T-helper 1 cell treated with Interleukin-12 subunit alpha and Interleukin-12 subunit beta and Interleukin-4 antibody, amounts not matched to agents 30 μg/mL and 1 μg/mL, for 36 hours (primary cell): Measurements from ENCODE around the gene VPS41.

Experiments
- H3K27ac Mint-ChIP-seq: one replicate; pipeline ENCODE4 v1.8.0; 2021; ENCODE audit warnings: mild to moderate bottlenecking, mixed read lengths
- H3K27me3 Mint-ChIP-seq: one replicate; pipeline ENCODE4 v1.8.0; 2021; ENCODE audit warnings: low read depth, mixed read lengths
- H3K36me3 Mint-ChIP-seq: one replicate; pipeline ENCODE4 v1.8.0; 2021; ENCODE audit warnings: low read depth, mixed read lengths
- H3K4me1 Mint-ChIP-seq: one replicate; pipeline ENCODE4 v1.8.0; 2021; ENCODE audit warnings: low read depth, mixed read lengths
- H3K4me3 Mint-ChIP-seq: one replicate; pipeline ENCODE4 v1.8.0; 2021; ENCODE audit warnings: mild to moderate bottlenecking, moderate library complexity, mixed read lengths
- H3K9me3 Mint-ChIP-seq: one replicate; pipeline ENCODE4 v1.8.0; 2021; ENCODE audit warnings: mixed read lengths

Gene VPS41

GRCh38 chr7:38929460-38930171, 20.6 kb upstream of the VPS41 start:
- Mint-ChIP-seq H3K4me3 (no peak overlapping the region), H3K4me1 (peaks cover 8% of the 10 kb centered on the region), H3K36me3 (no peaks in the 10 kb centered on the region), H3K27me3 (peaks cover 5% of the 10 kb centered on the region), H3K27ac (no peak overlapping the region), H3K9me3 (no peaks in the 10 kb centered on the region)

DNA sequence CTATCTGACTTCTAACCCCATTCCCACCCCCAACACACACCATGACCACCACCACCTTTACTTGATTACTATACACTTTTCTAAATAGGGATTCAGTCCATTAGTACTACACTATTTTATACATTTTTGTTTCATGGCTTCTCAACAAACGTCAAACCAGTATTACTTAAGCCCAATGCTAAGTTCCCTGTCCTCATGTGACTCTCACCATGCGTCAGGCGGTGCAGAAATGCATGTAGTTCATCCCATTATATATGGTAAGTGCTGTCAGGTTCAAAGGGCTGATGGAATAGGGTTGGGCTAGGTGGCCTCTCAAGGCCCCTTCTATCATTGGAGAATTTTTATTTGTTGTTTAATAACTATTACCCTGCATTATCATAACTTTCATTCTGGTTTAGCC, 19.5 kb upstream of the VPS41 start:
- Mint-ChIP-seq H3K9me3 (no peaks in the 10 kb centered on the region), H3K27me3 (peaks cover 5% of the 10 kb centered on the region), H3K36me3 (no peaks in the 10 kb centered on the region), H3K27ac (no peak overlapping the region), H3K4me1 (peaks cover 8% of the 10 kb centered on the region), H3K4me3 (no peak overlapping the region)

GRCh38 chr7:38927751-38928150, 18.8 kb upstream of the VPS41 start:
- H3K27me3 Mint-ChIP-seq: peaks cover 6% of the 10 kb centered on the region
- peaks cover 8% of the 10 kb centered on the region for H3K4me1 Mint-ChIP-seq
- no peaks in the 10 kb centered on the region for H3K9me3 Mint-ChIP-seq
- no peak overlapping the region for H3K4me3 Mint-ChIP-seq
- H3K36me3 Mint-ChIP-seq: no peaks in the 10 kb centered on the region
- H3K27ac Mint-ChIP-seq: no peak overlapping the region

DNA sequence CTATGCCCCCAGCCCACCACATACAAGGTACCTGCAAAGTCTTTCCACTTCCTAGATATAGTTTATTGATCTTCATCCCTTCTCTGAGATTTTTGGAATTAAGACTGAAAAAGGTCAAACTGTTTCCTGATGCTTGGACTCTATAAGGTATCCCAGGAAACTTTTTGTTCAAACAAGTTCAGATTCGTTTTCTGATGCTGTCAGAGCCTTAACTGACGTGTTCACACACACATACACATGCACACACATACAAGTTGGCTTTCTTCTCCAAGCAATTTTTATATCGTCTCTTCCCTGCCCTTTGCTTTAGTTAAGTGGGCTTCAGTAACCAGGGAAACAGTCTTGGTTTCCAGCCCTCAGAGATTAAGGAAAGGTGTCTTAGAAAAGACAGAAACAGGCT, 11.7 kb upstream of the VPS41 start:
- no peaks in the 10 kb centered on the region for H3K9me3 Mint-ChIP-seq
- H3K27ac Mint-ChIP-seq: no peak overlapping the region
- H3K4me1 Mint-ChIP-seq: no peaks in the 10 kb centered on the region
- no peak overlapping the region for H3K4me3 Mint-ChIP-seq
- peaks cover 11% of the 10 kb centered on the region for H3K27me3 Mint-ChIP-seq
- no peaks in the 10 kb centered on the region for H3K36me3 Mint-ChIP-seq

DNA sequence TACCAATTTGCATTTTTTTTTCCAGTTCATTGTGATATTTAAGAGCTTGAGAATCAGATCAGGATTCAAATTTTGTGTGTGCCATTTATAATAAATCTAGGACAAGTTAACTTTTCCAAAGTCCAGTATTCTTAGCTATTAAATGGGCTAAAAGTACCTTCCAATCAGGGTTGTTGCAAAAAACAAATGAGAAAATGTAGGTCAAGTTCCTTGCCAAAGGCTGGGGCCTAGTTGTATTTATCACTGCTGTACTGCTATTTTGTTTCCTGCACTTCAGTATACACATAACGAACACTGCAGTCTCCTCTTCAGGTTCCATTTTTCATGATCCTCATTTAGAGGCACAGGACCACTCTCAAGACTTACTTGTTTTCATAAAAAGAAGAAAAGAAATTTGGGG, 7.4 kb upstream of the VPS41 start:
- Mint-ChIP-seq H3K36me3 (no peaks in the 10 kb centered on the region), H3K4me3 (no peak overlapping the region), H3K9me3 (no peaks in the 10 kb centered on the region), H3K27ac (no peak overlapping the region), H3K4me1 (no peaks in the 10 kb centered on the region), H3K27me3 (peaks cover 16% of the 10 kb centered on the region)

GRCh38 chr7:38909870-38910269, 879 bp upstream of the VPS41 start:
- Mint-ChIP-seq H3K4me1 (peaks cover 21% of the 10 kb centered on the region), H3K9me3 (no peaks in the 10 kb centered on the region), H3K36me3 (peaks cover 2% of the 10 kb centered on the region), H3K4me3 (no peak overlapping the region), H3K27ac (no peak overlapping the region), H3K27me3 (peaks cover 8% of the 10 kb centered on the region)

- H3K27me3 Mint-ChIP-seq: peaks cover under 1% of the 10 kb centered on the region
- peaks cover 2% of the 10 kb centered on the region for H3K36me3 Mint-ChIP-seq
- no peaks in the 10 kb centered on the region for H3K9me3 Mint-ChIP-seq
- no peak overlapping the region for H3K27ac Mint-ChIP-seq
- H3K4me3 Mint-ChIP-seq: peak overlapping the region; percentile 99
- H3K4me1 Mint-ChIP-seq: peaks cover 21% of the 10 kb centered on the region
Observed at GRCh38 chr7:38907766-38908165, 1.2 kb downstream of the VPS41 start.

- Mint-ChIP-seq H3K27ac (no peak overlapping the region), H3K4me3 (peak overlapping the region; percentile 45), H3K27me3 (no peaks in the 10 kb centered on the region), H3K36me3 (peaks cover 2% of the 10 kb centered on the region), H3K9me3 (no peaks in the 10 kb centered on the region), H3K4me1 (peaks cover 21% of the 10 kb centered on the region)
Observed at GRCh38 chr7:38907066-38907465, 1.9 kb downstream of the VPS41 start.

GRCh38 chr7:38905056-38905759, 3.8 kb downstream of the VPS41 start:
- Mint-ChIP-seq H3K36me3 (peaks cover 4% of the 10 kb centered on the region), H3K27me3 (no peaks in the 10 kb centered on the region), H3K4me3 (no peak overlapping the region), H3K27ac (no peak overlapping the region), H3K9me3 (no peaks in the 10 kb centered on the region), H3K4me1 (peaks cover 28% of the 10 kb centered on the region)

DNA sequence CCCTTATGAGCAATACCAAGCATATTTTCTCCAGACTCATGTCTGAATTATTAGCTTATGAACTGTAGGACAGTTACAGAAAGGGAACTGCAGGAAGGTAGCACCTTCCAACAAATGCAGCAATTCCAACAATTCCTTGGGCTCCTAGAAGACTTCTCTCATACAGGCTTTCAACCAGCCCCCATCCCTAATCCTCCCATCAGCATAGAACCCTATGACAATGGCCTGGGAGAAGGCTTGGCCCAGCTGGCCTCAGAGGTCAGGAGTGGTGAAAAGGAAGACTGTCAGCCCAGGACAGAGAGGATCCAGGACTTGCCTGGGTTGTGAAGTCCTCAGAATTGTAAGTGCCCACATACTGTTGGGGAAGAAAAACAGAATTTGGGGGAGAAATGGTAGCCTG, 5.9 kb downstream of the VPS41 start:
- Mint-ChIP-seq H3K27ac (no peak overlapping the region), H3K9me3 (no peaks in the 10 kb centered on the region), H3K27me3 (no peaks in the 10 kb centered on the region), H3K4me1 (peaks cover 18% of the 10 kb centered on the region), H3K36me3 (peaks cover 2% of the 10 kb centered on the region), H3K4me3 (no peak overlapping the region)

GRCh38 chr7:38902449-38902848, 6.5 kb downstream of the VPS41 start:
- Mint-ChIP-seq H3K36me3 (peaks cover 4% of the 10 kb centered on the region), H3K27me3 (no peaks in the 10 kb centered on the region), H3K4me1 (peaks cover 14% of the 10 kb centered on the region), H3K9me3 (no peaks in the 10 kb centered on the region), H3K4me3 (no peak overlapping the region), H3K27ac (no peak overlapping the region)

DNA sequence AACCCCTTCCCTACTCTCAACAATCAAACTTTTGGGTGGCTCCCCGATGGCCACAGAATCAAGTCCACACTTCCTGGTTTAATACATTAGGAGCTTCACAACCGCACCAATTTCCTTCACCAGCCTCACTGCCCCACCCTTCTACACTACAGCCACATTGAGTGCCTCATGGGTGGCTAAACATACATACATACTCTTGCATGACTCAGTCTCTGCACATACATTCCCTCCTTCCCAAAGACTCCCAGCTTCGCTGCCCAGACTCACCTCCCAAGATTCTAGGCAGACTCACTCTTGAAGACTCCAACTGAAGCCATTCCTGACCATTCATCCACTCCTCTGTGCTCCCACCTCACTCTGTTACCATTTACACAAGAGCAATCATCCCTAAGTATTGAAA, 15.9 kb downstream of the VPS41 start:
- Mint-ChIP-seq H3K27me3 (no peaks in the 10 kb centered on the region), H3K4me1 (peaks cover 7% of the 10 kb centered on the region), H3K27ac (no peak overlapping the region), H3K9me3 (no peaks in the 10 kb centered on the region), H3K4me3 (no peak overlapping the region), H3K36me3 (peaks cover 22% of the 10 kb centered on the region)

GRCh38 chr7:38890597-38890996, 18.4 kb downstream of the VPS41 start:
- no peak overlapping the region for H3K27ac Mint-ChIP-seq
- H3K27me3 Mint-ChIP-seq: no peaks in the 10 kb centered on the region
- H3K4me3 Mint-ChIP-seq: no peak overlapping the region
- H3K9me3 Mint-ChIP-seq: no peaks in the 10 kb centered on the region
- peaks cover 7% of the 10 kb centered on the region for H3K4me1 Mint-ChIP-seq
- H3K36me3 Mint-ChIP-seq: peaks cover 23% of the 10 kb centered on the region

GRCh38 chr7:38889872-38890432, 19.0 kb downstream of the VPS41 start:
- no peak overlapping the region for H3K4me3 Mint-ChIP-seq
- peaks cover 19% of the 10 kb centered on the region for H3K36me3 Mint-ChIP-seq
- no peaks in the 10 kb centered on the region for H3K9me3 Mint-ChIP-seq
- no peaks in the 10 kb centered on the region for H3K27me3 Mint-ChIP-seq
- H3K4me1 Mint-ChIP-seq: peaks cover 7% of the 10 kb centered on the region
- no peak overlapping the region for H3K27ac Mint-ChIP-seq

DNA sequence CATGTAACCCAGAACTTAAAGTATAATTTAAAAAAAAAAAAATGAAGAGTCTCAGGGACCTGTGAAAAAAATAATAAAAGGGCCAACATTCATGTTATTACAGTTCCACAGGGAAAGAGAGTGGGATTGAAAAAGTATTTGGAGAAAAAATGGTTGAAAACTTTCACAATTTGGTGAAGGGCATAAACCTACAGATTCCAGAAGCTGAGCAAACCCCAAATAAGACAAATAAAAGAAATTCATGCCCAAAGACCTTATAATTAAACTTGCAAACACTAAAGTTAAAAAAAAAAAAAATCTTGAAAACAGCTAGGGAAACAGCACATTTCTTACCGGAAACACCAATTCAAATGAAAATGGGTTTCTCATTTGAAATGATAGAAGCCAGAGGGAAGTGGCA, 19.9 kb downstream of the VPS41 start:
- no peak overlapping the region for H3K27ac Mint-ChIP-seq
- peaks cover 7% of the 10 kb centered on the region for H3K4me1 Mint-ChIP-seq
- no peaks in the 10 kb centered on the region for H3K9me3 Mint-ChIP-seq
- peaks cover 19% of the 10 kb centered on the region for H3K36me3 Mint-ChIP-seq
- H3K4me3 Mint-ChIP-seq: no peak overlapping the region
- no peaks in the 10 kb centered on the region for H3K27me3 Mint-ChIP-seq
